Hepatocyte (in vitro differentiated cells): Measurements from ENCODE around the gene BBS9. TPM values are rescaled to one million over a fixed set of nuclear protein-coding genes. Genes with fewer than 3 reads are reported as not detected.

Source experiments
- DNase-seq: peaks from one replicate; pipeline ENCODE4 v3.0.0-alpha.2; 2016; ENCODE audit warnings: low spot score
- H2AFZ ChIP-seq: fragments of 200-600 bp; sonication (generic); 2 replicates; pipeline ENCODE4 v1.6.0; 2016; ENCODE audit warnings: antibody characterized with exemption, mild to moderate bottlenecking
- H3K27ac ChIP-seq: fragments of 200-600 bp; sonication (generic); 2 replicates; pipeline ENCODE4 v1.5.1; 2016; ENCODE audit warnings: mild to moderate bottlenecking
- H3K27me3 ChIP-seq: fragments of 200-600 bp; sonication (generic); 2 replicates; pipeline ENCODE4 v1.6.1; 2016
- H3K36me3 ChIP-seq: fragments of 200-600 bp; sonication (generic); replicated peaks from 2 replicates; pipeline ENCODE4 v1.5.1; 2016; ENCODE audit warnings: low read depth; ENCODE audit not compliant: insufficient read depth
- H3K4me1 ChIP-seq: fragments of 200-600 bp; sonication (generic); 2 replicates; pipeline ENCODE4 v1.5.1; 2016; ENCODE audit warnings: mild to moderate bottlenecking, moderate library complexity; ENCODE audit not compliant: insufficient read depth
- H3K4me2 ChIP-seq: fragments of 200-600 bp; sonication (generic); 2 replicates; pipeline ENCODE4 v1.6.0; 2016
- H3K4me3 ChIP-seq: fragments of 200-600 bp; sonication (generic); 2 replicates; pipeline ENCODE4 v1.5.1; 2016; ENCODE audit warnings: mild to moderate bottlenecking
- H3K79me2 ChIP-seq: fragments of 200-600 bp; sonication (generic); 2 replicates; pipeline ENCODE4 v1.6.0; 2017; ENCODE audit warnings: mild to moderate bottlenecking
- H3K9me2 ChIP-seq: fragments of 200-600 bp; sonication (generic); replicated peaks from 2 replicates; pipeline ENCODE4 v1.6.0; 2017; ENCODE audit warnings: mild to moderate bottlenecking; ENCODE audit not compliant: insufficient read depth
- H3K9me3 ChIP-seq: fragments of 200-600 bp; sonication (generic); 2 replicates; pipeline ENCODE4 v1.5.1; 2016; ENCODE audit warnings: low read depth, mild to moderate bottlenecking
- H4K20me1 ChIP-seq: fragments of 200-600 bp; sonication (generic); 2 replicates; pipeline ENCODE4 v1.6.0; 2016; ENCODE audit warnings: mild to moderate bottlenecking; ENCODE audit not compliant: insufficient read depth, poor library complexity, severe bottlenecking
- CTCF ChIP-seq: fragments of 200-600 bp; sonication (generic); IDR thresholded peaks from 2 replicates; pipeline ENCODE4 v1.5.1; 2016; ENCODE audit warnings: antibody characterized with exemption, mild to moderate bottlenecking; ENCODE audit not compliant: poor library complexity
- EZH2 ChIP-seq: fragments of 200-600 bp; sonication (generic); IDR thresholded peaks from 2 replicates; pipeline ENCODE4 v1.6.1; 2016; ENCODE audit warnings: antibody characterized with exemption, mild to moderate bottlenecking, borderline replicate concordance
- EZH2phosphoT487 ChIP-seq: fragments of 200-600 bp; sonication (generic); IDR thresholded peaks from one replicate; pipeline ENCODE4 v1.6.1; 2018; ENCODE audit warnings: antibody characterized with exemption, mild to moderate bottlenecking, low read depth, moderate library complexity; ENCODE audit not compliant: unreplicated experiment, severe bottlenecking
- WGBS: methylation state at CpG from one replicate; pipeline ENCODE4 v1.1.6; 2016; ENCODE audit warnings: low lambda C conversion rate; ENCODE audit errors: missing lambda C conversion rate; 5-methylcytosine and 5-hydroxymethylcytosine counted together
- polyA plus RNA-seq: library from polyadenylated mRNA; unstranded; fragments of >200 nt; fragmentation: Nextera tagmentation; extraction: Ambion mirVana; gene quantifications from 2 replicates; pipeline ENCODE4 v1.2.1, GENCODE V29; 2016
- total RNA-seq: library from RNA; depleted of rRNA; stranded (reverse); fragments of >200 nt; gene quantifications from 2 replicates; pipeline ENCODE4 v1.2.3, GENCODE V29; 2014

Gene BBS9
- total and polyA plus RNA-seq, 2 experiments from 2014 or later = 10.1 to 12.3 TPM

GRCh38 chr7:33087858-33088257, 41.5 kb upstream of the BBS9 start:
- Histone ChIP-seq H3K4me3 (no peak overlapping the region), H3K79me2 (no peaks in the 10 kb centered on the region), H3K36me3 (no peaks in the 10 kb centered on the region), H2AFZ (no peak overlapping the region), H3K27me3 (no peaks in the 10 kb centered on the region), H4K20me1 (no peaks in the 10 kb centered on the region), H3K27ac (no peak overlapping the region), H3K4me2 (no peak overlapping the region), H3K4me1 (no peaks in the 10 kb centered on the region), H3K9me2 (no peaks in the 10 kb centered on the region), H3K9me3 (no peaks in the 10 kb centered on the region)
- WGBS = 95% methylated on average over 2 of the region's 2 CpGs
- DNase-seq = no peak
- TF ChIP-seq CTCF (no peak), EZH2 (no peak)

- Histone ChIP-seq H3K4me3 (no peak overlapping the region), H4K20me1 (no peaks in the 10 kb centered on the region), H3K36me3 (no peaks in the 10 kb centered on the region), H3K9me3 (no peaks in the 10 kb centered on the region), H2AFZ (no peak overlapping the region), H3K4me2 (no peak overlapping the region), H3K27ac (no peak overlapping the region), H3K27me3 (no peaks in the 10 kb centered on the region), H3K4me1 (no peaks in the 10 kb centered on the region), H3K79me2 (no peaks in the 10 kb centered on the region), H3K9me2 (no peaks in the 10 kb centered on the region)
- TF ChIP-seq CTCF (no peak), EZH2phosphoT487 (no peak), EZH2 (no peak)
- 94% methylated on average over 7 of the region's 7 CpGs for WGBS
- DNase-seq = no peak
Observed at GRCh38 chr7:33089142-33089541, 40.2 kb upstream of the BBS9 start.

- H3K4me3 ChIP-seq = no peak overlapping the region
- H3K27me3 ChIP-seq = no peaks in the 10 kb centered on the region
- no peak overlapping the region for H3K4me2 ChIP-seq
- H2AFZ ChIP-seq = no peak overlapping the region
- no peaks in the 10 kb centered on the region for H3K9me3 ChIP-seq
- no peaks in the 10 kb centered on the region for H3K79me2 ChIP-seq
- TF ChIP-seq EZH2 = no peak
- TF ChIP-seq EZH2phosphoT487 = no peak
- no peak for TF ChIP-seq CTCF
- H3K4me1 ChIP-seq = no peaks in the 10 kb centered on the region
- no peaks in the 10 kb centered on the region for H3K9me2 ChIP-seq
- H3K27ac ChIP-seq = no peak overlapping the region
- WGBS = 92% methylated on average over 4 of the region's 4 CpGs
- no peak for DNase-seq
- no peaks in the 10 kb centered on the region for H3K36me3 ChIP-seq
- H4K20me1 ChIP-seq = no peaks in the 10 kb centered on the region
Observed at GRCh38 chr7:33091111-33091531, 38.2 kb upstream of the BBS9 start.

- no peaks in the 10 kb centered on the region for H3K9me3 ChIP-seq
- no peaks in the 10 kb centered on the region for H3K79me2 ChIP-seq
- H2AFZ ChIP-seq = no peak overlapping the region
- H3K27me3 ChIP-seq = no peaks in the 10 kb centered on the region
- H3K4me2 ChIP-seq = no peak overlapping the region
- H4K20me1 ChIP-seq = no peaks in the 10 kb centered on the region
- TF ChIP-seq CTCF (no peak), EZH2 (no peak), EZH2phosphoT487 (no peak)
- H3K4me1 ChIP-seq = no peaks in the 10 kb centered on the region
- no peak for DNase-seq
- 82% methylated on average over 5 of the region's 5 CpGs for WGBS
- no peaks in the 10 kb centered on the region for H3K36me3 ChIP-seq
- H3K27ac ChIP-seq = no peak overlapping the region
- no peaks in the 10 kb centered on the region for H3K9me2 ChIP-seq
- no peak overlapping the region for H3K4me3 ChIP-seq
Observed at GRCh38 chr7:33091641-33092191, 37.6 kb upstream of the BBS9 start.
